GM12874 (cell line): ENCODE measurements around the gene DACT3.
A peak's percentile ranks its signal among the peaks of the same experiment; 100 is the strongest.

ENCODE experiments used
- CTCF ChIP-seq: IDR thresholded peaks from 2 replicates; pipeline ENCODE4 v1.5.1; 2011; ENCODE audit warnings: low read depth, mild to moderate bottlenecking, control low read depth, low read length, moderate library complexity; ENCODE audit not compliant: insufficient read depth

The DACT3 gene

DNA sequence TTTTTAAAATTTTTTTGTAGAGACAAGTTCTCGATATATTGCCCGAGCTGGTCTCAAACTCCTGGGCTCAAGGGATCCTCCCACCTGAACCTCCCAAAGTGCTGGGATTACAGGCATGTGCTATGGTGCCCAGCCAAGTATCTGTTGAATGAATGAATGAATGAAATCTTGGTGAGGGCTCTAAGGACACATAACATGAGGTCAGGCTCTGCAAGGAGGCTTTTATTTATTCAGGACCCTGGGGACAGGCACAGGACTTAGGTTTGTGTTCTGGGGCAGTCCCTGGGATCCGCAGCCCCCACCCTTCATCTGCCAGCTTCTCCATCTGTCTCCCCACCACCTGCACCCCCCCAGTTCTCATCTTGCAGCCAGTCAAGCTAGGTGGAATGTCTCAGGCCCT, 40.7 kb downstream of the DACT3 start:
- TF ChIP-seq CTCF = no peak

DNA sequence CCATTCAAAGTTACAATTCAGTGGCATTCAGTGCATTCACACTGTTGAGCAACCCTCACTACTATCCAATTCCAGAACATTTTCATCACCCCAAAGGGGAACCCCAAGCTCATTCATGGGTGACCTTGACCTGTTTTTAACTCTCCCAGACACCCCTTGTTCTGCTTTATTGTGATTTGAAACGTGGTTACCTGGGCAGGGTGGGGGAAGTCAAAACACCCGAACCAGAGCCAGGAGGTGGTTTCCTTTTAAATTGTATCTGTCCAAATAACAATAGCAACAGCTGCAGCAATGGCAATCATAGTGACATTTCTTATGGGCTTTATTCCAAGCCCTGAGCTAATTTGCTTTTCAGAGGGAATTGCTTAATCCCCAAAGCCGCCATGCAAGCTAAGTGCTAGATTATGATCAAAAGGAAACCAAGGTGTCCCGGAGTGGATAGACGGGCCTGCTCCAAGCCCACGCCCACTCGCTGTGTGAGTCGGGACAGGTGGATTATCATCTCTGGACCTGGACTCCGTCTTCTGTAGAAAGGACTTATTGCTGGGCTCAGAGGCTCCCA, 42.2 kb downstream of the DACT3 start:
- TF ChIP-seq CTCF = no peak

GRCh38 chr19:46617601-46618000, 43.4 kb downstream of the DACT3 start:
- no peak for TF ChIP-seq CTCF

DNA sequence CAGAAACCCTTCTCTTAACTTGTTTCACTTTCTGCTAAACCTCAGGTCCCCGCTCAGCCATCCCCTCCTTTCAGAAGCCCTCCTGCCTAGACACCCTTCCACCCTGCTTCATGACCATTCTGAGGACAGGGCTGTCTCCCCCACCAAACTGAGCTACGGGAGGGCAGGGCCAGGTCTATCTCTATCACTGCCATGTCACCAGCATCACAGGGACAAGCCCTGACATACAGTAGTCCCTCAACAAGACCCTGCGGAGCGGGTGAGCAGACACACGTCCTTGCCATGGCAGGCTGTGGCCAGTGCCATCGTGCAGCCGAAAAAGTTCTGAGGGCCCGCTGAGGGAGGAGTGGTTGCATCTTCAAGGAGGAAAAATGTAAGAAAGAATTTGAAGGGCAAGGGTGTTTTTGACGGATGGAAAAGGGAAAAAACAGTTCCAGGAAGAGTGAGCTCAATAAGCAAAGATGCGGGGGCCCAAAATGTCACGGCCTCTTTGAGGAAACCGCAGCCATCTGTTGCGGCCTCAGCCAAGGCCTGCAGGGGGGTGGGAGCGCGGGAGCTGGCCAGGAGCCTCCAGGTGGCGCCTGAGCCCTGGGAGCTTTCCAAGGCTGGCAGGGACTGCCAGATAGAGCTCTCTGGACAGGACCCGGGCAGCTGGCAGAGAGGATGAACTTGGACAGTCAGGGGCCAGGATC, 44.2 kb downstream of the DACT3 start:
- TF ChIP-seq CTCF = peak; percentile 58

- no peak for TF ChIP-seq CTCF
These were observed 45.0 kb downstream of the DACT3 start for GRCh38 chr19:46615966-46616365.

- peak; percentile 84 for TF ChIP-seq CTCF
These were observed 46.8 kb downstream of the DACT3 start for GRCh38 chr19:46614114-46614722.

DNA sequence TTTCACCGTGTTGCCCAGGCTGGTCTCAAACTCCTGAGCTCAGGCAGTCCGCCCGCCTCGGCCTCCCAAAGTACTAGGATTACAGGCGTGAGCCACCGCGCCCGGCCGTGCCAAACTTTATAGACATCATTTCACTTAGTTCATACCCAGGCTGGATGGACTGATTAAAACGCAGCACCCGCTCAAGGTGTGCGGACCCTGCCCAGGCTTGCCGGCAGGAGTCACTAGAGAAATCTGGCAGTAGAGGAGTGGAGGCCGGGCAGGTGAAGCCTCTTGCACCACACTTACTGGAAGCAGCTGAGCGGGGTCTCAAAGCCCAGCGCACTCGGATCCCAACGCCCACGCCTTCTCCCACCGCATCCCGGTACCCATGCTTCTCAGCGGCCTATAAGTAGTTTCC, 47.5 kb downstream of the DACT3 start:
- no peak for TF ChIP-seq CTCF
